NOMO-1 treated with dmso at 0.1 percent for 144 hours (cell line): ENCODE results near the gene NBEAL2.
A peak's percentile ranks its signal among the peaks of the same experiment; 100 is the strongest.
"Not testable (repeated sequence)": the region's sequence is repeated elsewhere in the genome, so short reads cannot be mapped to it uniquely, and the experiment has no call there.

Experiments used
- DNase-seq: peaks from one replicate; lab custom pipeline; 2025; ENCODE audit not compliant: unreplicated experiment; lab: John Stamatoyannopoulos, UW

The NBEAL2 gene

GRCh38 chr3:46960835-46961234 lies 18.6 kb upstream of the NBEAL2 start:
- no peak for DNase-seq

- DNase-seq, result no peak
These were observed 17.0 kb upstream of the NBEAL2 start for GRCh38 chr3:46962427-46962826.

- DNase-seq, result no peak
These were observed 16.5 kb upstream of the NBEAL2 start for GRCh38 chr3:46962990-46963389.

- DNase-seq, result not testable (repeated sequence)
These were observed 15.4 kb upstream of the NBEAL2 start for GRCh38 chr3:46964038-46964590.

GRCh38 chr3:46965151-46965550 lies 14.3 kb upstream of the NBEAL2 start:
- DNase-seq, result peak; percentile 32

- DNase-seq, result no peak
These were observed 12.7 kb upstream of the NBEAL2 start for GRCh38 chr3:46966811-46967210.

- DNase-seq, result no peak
These were observed 10.6 kb upstream of the NBEAL2 start for GRCh38 chr3:46968783-46969428.

- DNase-seq, result no peak
These were observed 8.9 kb upstream of the NBEAL2 start for GRCh38 chr3:46970391-46971091.

GRCh38 chr3:46971151-46971550 lies 8.3 kb upstream of the NBEAL2 start:
- no peak for DNase-seq

GRCh38 chr3:46971742-46972141 lies 7.7 kb upstream of the NBEAL2 start:
- DNase-seq, result peak; percentile 10

GRCh38 chr3:46972396-46972795 lies 7.1 kb upstream of the NBEAL2 start:
- DNase-seq, result no peak

- peak; percentile 57 for DNase-seq
These were observed 4.9 kb upstream of the NBEAL2 start for GRCh38 chr3:46974421-46975171.

- peak; percentile 97 for DNase-seq
These were observed 2.9 kb upstream of the NBEAL2 start, which contains the start of gene CCDC12 for GRCh38 chr3:46976326-46977190. TSS of gene CCDC12 (minus strand) at chr3:46976745. CDS start at chr3:46976732, 13 bp downstream.

- no peak for DNase-seq
These were observed 1.7 kb upstream of the NBEAL2 start for GRCh38 chr3:46977811-46978195.

GRCh38 chr3:46978381-46978780 lies 1.1 kb upstream of the NBEAL2 start:
- DNase-seq, result no peak

- no peak for DNase-seq
These were observed 562 bp downstream of the NBEAL2 start for GRCh38 chr3:46979958-46980497.

- no peak for DNase-seq
These were observed 2.5 kb downstream of the NBEAL2 start for GRCh38 chr3:46981932-46982471.

- DNase-seq, result no peak
These were observed 3.1 kb downstream of the NBEAL2 start for GRCh38 chr3:46982546-46982945.

GRCh38 chr3:46984591-46985459 lies 5.4 kb downstream of the NBEAL2 start:
- DNase-seq, result no peak
